GM18907 (cell line): ENCODE data around the gene ADAMTS7.
"Not testable (repeated sequence)": the region's sequence is repeated elsewhere in the genome, so short reads cannot be mapped to it uniquely, and the experiment has no call there.

Experiments used
- ATAC-seq: cut with Tn5 transposase; IDR thresholded peaks from one replicate; pipeline ENCODE4 v1.9.1; 2021; ENCODE audit warnings: mild to moderate bottlenecking, moderate library complexity; ENCODE audit not compliant: unreplicated experiment

The ADAMTS7 gene

DNA sequence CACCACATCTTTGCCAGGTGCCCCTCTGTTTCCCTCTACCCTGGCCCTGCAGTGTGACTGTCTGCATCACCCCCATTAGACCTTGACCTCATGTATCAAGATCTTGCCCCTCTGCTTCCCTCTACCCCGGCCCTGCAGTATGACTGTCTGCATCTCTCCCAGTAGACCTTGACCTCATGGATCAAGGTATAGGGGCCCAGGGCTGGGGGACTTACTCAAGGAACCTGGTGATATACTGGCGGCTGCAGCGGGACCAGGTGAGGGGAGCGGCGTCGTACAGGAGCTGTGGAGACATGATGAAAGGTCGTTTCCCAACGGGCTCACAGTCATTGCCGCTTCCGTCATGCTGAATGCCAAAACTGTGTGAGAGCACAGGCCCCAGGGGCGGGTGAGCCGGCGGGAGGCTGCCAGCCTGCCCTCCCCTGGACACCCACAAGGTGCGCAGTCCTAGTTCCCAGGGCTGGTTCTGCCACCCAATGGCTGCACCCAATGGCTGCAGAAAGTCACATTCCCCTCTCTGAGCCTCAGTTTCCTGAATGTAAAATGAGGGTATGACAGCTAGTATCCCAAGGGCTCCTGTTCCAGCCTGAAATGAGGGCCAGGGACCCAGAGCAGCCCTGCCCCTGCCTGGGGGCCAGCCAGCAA, 23.1 kb downstream of the ADAMTS7 start:
- no peak for ATAC-seq

DNA sequence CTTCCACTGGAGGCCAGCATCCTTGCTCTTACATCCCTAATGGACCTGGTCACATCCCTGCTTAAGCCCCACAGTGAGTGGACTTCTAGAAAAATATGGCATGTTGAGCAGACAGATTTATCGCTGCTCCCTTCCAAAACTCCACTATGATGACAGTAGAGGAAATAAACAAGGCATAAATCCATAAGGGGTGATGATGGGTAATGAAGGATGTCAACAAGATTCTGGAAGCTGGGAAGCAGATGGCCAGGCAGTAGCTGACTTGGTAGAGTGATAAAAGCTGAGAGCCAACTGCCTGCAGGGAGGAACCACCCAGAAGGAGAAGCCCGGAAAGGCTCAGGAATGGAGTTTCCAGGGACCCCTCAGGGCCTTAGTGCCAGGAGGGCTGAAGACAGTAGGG, 28.9 kb downstream of the ADAMTS7 start:
- ATAC-seq: not testable (repeated sequence)

GRCh38 chr15:78781381-78781780, 29.9 kb downstream of the ADAMTS7 start:
- ATAC-seq: not testable (repeated sequence)

- not testable (repeated sequence) for ATAC-seq
Measured at GRCh38 chr15:78779975-78780374, 31.3 kb downstream of the ADAMTS7 start.

GRCh38 chr15:78779176-78779785, 32.0 kb downstream of the ADAMTS7 start:
- ATAC-seq: not testable (repeated sequence)

DNA sequence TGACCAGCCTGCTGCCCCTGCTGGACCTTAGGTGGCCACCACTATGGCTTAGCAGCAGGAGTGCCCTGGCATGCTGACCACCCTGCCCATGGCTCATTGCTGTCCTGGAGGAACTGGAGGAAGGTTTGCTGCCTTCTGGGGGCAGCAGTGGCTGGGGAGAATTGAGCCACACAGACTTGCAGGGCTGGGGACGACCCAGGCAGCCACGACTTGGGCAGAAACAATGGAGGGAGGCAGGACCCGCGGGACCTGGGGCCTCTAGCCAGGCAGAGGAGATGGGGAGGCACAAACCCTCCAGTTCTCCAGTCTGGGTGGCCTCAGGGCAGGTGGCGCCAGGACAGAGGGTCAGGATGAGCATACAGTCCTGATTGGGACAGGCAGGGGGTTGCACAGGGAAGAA, 32.8 kb downstream of the ADAMTS7 start:
- no peak for ATAC-seq

DNA sequence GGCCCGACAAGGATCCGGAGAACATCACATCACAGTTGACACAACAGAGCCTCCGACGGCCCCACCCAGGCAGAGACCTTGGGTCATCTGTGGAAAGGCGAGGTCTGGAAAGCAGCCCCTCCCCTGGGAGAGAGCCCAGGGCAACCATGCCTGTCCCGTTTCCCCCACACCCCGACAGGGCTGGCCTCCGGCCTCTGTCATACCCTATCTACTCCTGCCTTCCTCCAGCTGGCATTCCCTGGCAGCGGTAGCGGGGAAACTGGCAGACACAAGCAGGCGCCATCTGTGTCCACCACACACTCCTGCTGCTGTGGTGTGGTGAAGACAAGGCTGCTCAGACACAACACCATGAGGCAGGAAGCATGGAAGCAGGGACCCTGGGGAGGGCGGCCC, 33.3 kb downstream of the ADAMTS7 start:
- ATAC-seq: not testable (repeated sequence)

DNA sequence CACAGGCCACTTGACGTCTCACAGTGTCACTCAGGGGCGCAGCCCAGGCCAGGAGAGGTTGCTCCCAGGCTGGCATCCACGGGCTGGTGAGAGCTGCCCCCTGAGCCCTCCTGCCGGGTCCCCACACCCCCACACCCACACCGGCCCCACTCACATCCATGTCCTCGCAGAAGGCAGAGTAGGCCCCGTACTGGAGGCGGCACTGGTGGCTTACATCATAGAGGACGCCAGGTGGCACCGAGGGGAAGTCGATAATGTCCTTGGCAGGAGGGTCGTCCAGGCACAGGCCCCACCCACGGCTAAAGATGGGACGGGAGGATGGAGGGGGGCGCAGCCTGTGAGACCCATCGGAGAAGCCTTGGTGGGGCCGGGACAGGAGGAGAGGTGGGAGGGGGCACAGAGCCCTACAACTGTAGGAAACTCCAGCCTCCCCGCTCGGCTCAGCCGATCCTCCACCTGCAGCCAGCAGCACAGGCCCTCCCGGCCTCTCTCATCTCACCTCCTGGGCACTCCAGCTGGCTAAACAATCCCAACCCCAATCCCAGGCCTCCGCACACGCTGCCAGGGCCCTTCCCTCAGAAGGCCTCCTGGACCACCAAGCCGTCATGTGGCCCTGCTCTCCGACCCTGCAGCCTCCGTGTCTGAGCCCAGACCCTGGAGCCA, 33.8 kb downstream of the ADAMTS7 start:
- ATAC-seq: not testable (repeated sequence)

DNA sequence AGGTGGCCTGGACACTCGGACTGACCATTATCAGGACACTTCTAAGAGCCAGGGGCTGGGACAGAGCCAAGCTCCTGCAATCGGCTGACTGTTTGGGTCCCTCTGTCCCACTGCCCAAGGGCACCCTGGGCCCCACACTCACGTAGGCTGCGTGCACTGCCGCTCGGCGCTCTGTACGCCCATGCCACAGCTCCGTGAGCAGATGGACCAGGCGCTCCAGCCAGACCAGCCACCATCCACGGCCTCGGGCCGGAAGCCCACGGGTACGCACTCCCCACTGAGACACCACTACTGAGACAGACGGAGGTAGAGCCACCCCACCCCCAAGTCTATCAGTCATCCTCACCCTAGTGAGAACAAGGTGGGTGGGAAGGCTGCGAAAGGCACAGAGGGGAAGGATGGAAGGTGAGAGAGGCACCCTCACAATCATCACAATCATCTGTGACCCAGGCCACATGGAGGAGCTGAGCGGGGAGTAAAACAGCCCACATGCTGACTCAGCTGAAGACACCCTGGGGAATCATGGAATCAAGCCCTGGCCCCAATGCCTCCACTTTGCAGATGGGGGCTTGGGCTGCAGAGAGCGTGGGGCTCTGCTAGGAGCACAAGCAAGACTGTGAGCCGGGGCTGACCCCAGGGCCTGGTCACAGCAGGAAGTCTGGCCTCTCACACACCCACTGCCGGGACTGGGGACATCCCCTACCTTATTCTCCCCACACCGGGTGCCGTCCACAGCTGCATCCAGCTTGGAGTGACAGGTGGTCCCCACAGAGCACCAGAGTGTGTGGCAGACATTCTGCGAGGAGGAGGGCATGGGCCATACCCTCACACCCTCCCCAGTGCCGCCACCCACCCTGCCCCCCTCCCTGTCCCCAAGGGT, 35.0 kb downstream of the ADAMTS7 start:
- ATAC-seq: not testable (repeated sequence)

DNA sequence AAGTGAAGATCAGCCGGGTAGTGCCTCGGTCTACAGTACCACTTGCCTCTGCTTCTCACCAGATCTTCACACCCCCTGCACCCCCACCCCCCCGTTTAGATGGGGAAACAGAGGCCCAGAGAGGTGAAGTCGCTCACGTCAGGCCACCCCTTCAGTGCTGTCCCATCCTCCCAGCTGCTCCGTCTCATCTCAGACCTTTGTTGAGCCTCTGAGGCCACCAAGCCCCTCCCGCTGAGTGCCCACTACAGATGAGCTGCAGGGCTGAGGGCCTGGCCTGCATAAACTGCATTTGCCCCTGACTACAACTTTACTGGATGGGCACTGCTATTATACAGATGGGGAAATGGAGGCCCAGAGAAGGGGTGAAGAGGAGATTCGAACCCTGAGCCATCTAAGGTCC, 35.8 kb downstream of the ADAMTS7 start:
- no peak for ATAC-seq

GRCh38 chr15:78774451-78774990, 36.7 kb downstream of the ADAMTS7 start:
- not testable (repeated sequence) for ATAC-seq

- ATAC-seq: not testable (repeated sequence)
Measured at GRCh38 chr15:78773765-78774450, 37.4 kb downstream of the ADAMTS7 start.

- ATAC-seq: no peak
Measured at GRCh38 chr15:78772738-78773137, 38.5 kb downstream of the ADAMTS7 start.

DNA sequence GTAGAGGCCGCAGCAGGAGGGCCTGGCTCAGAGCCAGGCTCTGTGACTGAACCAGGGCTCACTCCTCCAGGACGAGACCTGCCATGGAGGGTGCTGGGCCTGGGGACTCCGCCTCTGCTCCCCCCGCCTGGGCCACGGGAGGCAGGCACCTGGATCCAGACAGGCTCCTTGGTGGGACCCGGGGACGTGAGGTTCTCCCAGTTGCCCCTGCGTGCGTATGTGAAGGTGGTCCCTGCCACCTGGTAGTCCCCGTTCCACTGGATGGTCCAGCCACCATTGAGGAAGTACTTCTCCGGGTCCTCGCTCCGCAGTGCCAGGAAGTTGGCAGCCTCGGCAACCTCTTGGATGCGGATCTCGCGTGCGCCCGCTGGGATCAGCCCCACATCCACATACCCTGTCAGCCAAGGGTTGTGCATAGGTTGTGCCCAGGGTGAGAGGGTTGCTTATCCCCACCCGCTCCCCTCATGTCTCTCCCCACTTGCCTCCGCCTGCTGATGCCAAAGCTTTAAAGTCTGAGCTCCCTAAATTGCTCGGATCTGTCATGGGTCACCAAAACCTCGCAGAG, 39.7 kb downstream of the ADAMTS7 start:
- not testable (repeated sequence) for ATAC-seq

GRCh38 chr15:78771020-78771419, 40.2 kb downstream of the ADAMTS7 start:
- not testable (repeated sequence) for ATAC-seq

GRCh38 chr15:78769473-78770225, 41.6 kb downstream of the ADAMTS7 start:
- not testable (repeated sequence) for ATAC-seq

DNA sequence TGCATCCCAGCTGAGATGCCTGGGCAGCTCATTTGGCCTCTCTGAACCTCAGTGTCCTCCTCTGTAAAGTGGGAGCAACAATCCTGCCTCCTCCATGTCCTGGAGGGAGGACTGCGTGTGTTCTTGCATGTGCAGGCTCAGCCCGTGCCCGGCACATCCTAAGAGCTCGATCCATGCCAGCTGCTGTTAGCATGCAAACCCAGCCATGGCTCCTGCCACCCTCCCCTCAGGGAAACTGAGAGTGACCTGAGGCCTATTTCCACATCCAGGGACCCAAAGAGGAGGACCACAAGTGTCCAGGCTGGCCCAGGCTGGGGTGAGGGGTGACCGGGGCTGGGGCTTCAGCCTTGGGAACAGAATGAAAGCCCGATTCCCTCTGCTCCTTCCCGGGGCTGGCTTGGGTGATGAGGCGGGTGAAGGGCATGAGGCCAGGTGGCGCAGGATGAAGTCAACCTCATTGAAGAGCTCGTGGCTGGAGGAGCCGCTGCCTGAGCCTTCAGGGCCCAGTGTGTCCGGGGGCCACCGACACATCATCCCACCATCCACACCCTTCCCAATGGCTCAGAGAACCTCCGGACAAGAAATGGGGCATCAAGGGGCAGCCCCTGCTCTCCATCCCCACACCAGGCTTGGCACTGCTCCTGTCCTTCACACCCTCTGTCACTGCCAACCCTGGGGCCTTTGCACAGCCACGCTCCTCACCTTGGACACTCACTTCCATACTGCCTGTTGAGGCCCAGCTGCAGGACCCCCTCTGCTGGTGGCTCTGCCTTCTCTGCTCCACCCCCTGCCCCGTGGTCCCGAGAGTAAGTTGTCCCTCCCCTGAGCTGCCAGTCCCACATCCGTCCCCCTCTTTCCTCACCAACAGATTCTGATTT, 42.5 kb downstream of the ADAMTS7 start:
- no peak for ATAC-seq

DNA sequence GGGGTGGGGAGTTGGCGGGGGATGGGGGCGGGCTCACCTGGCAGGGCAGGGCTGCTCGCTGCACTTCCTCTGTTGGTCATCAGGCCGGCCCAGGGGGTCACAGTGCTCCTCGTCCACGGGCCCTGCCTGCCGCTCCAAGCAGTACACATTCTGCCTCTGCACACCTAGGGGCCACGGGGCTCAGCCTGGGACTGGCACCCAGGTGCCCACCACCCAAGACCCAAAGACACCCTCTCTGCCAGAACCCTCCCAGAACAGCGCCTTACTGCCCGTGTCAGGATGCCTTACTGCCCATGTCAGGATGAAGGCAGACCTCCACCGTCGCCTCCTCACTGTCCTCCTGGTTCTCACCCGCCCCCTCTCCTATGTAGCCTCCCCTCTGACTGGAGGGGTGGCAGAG, 43.2 kb downstream of the ADAMTS7 start:
- ATAC-seq: no peak
